GM12872 (cell line): ENCODE results near the gene NRF1.

ENCODE experiments used
- CTCF ChIP-seq: IDR thresholded peaks from 3 replicates; pipeline ENCODE4 v1.5.1; 2011; ENCODE audit warnings: low read depth, mild to moderate bottlenecking, low read length, moderate library complexity; ENCODE audit not compliant: insufficient read depth

Gene NRF1

DNA sequence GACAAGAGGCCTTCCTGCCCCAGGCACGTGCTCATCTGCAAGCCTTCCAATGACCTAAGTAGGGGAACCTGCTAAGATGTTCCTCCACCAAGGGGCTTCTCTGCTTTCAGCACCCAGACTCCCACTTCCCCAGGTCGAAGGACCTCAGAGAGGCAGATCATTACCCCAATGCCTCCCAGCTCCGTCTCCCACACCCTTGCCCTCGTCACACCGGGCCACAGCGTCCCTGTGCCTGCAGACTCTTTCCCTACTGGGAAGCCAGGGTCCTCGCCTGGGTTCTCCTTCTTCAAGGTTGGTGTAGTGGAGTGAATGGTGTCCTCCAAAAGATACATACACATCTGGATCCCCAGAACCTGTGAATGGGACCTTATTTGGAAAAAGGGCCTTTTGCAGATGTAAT, 189.4 kb downstream of the NRF1 start:
- no peak for TF ChIP-seq CTCF

GRCh38 chr7:129801882-129802281, 190.4 kb downstream of the NRF1 start:
- TF ChIP-seq CTCF, result no peak

DNA sequence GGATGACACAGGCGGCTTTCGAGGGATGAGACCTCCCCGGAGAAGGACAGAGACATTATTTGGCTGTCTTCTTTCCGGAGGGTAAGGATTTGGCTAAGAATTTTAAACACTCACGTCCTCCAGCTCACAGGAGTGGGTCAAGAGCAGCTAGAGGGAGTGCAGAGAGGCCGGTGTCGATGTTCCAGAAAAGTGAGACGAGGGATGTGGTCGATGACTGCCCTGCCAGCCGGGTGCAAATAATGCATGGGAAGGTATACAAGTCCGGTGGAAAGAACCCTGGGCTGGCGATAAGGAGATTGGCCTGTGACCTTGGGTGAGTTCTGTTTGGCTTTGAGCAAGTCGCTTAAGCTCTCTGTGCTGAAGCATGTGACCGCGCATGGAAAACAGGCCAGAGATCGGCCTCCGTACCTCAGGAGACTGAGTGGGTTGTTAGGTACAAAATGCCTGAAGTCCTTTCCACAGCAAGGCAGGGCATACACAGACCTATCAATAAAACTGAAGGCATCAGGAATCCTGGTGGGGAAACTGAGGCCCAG, 192.1 kb downstream of the NRF1 start:
- no peak for TF ChIP-seq CTCF

DNA sequence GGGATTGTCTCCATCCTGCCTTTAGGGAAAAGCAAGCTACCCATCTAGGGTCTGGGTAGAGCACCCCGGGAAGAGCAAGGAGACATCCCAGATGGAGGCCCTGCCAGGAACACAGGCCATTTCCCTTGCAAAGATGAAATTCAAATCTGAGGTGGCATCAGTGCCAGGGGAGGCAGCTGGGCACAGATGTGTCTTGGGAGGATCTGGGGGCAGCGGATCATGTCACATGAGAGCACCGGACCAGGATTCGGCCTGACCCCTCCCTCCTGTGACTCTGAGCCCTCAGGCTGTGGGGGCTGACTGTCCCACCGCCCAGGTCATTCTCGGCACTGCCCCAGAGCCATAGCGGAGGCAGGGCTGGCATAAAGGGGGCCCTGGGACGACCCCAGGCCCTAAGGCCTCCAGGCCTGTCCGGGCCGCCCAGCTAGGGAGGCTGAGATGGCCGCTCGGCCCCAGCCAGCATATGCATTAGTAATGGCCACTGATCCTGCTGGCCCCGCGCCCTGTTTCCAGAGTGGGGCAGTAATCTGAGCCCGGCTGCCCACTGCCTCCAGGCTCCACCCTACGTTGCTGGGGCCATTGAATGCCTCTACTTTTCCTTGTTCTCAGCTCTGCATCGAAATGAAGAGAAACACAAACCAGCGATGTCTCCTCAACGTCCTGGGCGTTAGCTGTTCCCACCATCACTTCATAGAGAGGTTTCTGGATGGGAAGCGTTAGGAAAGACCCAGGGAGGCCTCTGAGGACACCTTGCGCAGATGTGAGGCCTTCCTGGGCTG, 192.8 kb downstream of the NRF1 start:
- no peak for TF ChIP-seq CTCF

DNA sequence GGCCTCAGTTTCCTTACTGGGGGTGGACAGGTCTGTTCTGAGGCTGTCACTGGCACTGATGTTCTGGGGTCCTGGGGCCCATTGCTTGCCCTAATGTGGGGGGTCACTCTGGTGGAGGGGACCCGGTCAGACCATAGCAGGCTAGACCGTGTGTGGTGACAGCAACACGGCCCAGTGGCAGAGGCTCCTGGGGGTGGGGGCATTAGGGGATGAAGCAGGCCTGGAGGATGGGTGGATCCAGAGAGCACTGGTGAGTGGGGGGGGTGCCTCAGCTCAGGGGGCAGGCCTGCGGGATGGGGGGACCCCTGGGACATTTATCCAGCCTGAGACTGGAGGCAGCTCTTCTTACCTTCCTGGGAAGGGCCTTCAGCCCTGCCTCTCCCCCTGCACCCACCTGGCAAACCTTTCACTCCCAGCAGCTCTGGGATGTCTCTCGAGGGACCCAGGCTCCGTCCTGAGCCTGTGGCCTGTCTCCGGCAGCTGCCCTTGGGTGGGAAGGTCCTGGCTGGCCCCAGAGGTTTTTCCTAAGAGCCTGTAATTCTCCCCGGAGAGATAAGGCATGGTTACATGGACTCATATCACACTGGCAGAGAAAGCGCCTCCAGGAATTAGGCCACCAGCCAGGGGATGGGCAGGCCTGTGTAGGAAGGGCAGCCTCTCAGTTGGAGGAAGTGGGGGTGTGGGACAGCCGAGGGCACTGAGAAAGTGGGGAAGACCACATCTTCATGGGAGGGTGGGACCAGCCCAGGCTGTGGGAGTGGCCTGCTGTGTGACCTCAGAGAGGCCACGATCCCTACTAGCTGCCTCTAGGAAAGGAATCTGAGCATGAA, 193.6 kb downstream of the NRF1 start:
- no peak for TF ChIP-seq CTCF
